ENCODE data around the gene INSIG1. TPM values are rescaled to one million over a fixed set of nuclear protein-coding genes. Genes with fewer than 3 reads are reported as not detected.

INSIG1 gene
- total RNA-seq, 1 donor from 2014 or later: 90.7 TPM

DNA sequence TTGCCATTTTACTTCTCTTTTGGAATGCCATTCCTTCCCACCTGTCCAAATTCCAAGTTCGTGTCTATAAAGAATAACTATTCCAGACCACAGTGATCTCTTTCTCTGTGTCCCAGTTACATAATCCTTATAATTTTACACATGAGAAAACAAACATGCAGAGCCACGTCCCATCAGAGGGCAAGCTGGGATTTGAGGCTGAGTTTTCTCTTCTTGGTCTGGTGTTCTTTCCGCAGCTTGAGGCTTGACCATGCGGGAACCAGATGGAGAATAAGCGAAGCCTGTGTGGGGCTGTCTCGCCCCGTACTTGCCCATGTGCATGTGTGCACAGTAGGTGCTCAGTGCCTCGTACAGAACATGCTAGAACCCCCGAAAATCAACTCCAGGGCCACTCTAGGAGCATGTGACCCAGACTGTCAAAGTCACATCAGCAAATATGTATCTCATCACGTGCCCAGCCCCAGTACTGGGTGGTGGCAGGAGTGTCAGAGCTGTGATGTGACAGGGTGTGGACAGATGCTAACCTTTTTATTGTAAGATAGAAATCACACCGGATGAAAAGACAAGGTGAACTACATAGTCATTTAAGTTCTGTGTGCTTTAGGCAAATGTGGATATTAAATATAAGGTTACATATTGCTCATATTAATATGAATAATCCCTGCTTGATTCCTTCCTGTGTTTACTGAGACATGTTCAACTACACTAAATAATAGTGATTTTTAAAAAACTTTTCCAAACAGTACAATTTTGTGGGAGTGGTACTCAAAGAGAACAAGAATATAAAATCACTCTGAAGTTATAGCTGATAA, 3.2 kb downstream of the INSIG1 start:
- H3K9me3 ChIP-seq: no peaks in the 10 kb centered on the region
- H3K27me3 ChIP-seq: no peaks in the 10 kb centered on the region
- H3K4me3 ChIP-seq: peak overlapping the region; percentile 91
- intact Hi-C loops (cut with DNase I): no loop called here
- H3K4me1 ChIP-seq: peaks cover 14% of the 10 kb centered on the region
- no peak for ATAC-seq
- DNase-seq: no peak
- H3K27ac ChIP-seq: no peak overlapping the region
- H3K36me3 ChIP-seq: peaks cover 47% of the 10 kb centered on the region
- TF ChIP-seq, protein P1, sequence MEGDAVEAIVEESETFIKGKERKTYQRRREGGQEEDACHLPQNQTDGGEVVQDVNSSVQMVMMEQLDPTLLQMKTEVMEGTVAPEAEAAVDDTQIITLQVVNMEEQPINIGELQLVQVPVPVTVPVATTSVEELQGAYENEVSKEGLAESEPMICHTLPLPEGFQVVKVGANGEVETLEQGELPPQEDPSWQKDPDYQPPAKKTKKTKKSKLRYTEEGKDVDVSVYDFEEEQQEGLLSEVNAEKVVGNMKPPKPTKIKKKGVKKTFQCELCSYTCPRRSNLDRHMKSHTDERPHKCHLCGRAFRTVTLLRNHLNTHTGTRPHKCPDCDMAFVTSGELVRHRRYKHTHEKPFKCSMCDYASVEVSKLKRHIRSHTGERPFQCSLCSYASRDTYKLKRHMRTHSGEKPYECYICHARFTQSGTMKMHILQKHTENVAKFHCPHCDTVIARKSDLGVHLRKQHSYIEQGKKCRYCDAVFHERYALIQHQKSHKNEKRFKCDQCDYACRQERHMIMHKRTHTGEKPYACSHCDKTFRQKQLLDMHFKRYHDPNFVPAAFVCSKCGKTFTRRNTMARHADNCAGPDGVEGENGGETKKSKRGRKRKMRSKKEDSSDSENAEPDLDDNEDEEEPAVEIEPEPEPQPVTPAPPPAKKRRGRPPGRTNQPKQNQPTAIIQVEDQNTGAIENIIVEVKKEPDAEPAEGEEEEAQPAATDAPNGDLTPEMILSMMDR (IDR thresholded peaks at IDR 0.05): no peak

DNA sequence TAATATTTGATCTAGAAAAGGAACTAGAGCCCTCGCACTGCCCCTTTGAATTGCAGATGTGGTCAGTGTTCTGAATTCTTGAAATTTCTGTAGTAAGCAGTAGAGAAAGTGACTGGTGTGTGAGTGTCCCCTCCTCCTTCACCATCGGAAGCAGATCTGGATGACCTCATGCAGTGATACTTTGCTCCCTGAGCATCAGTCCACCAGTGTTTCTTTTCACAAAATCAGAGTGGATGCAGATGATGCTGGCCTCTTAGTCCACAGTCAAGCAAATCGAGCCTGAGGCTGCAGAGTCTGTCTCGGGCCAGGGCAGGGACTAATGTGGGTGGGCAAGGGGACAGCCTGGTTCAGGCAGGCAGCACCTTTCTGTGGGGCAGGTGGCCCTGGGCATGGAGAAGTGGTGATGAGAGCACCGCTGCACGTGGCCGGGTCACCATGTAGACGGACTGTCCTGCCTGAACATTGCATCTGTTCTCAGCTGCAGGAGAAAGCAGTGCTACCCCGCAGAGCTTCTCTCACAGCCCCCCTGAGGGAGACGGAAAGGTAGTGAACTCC, 5.4 kb downstream of the INSIG1 start:
- TF ChIP-seq, protein P1 (IDR thresholded peaks at IDR 0.05): no peak

DNA sequence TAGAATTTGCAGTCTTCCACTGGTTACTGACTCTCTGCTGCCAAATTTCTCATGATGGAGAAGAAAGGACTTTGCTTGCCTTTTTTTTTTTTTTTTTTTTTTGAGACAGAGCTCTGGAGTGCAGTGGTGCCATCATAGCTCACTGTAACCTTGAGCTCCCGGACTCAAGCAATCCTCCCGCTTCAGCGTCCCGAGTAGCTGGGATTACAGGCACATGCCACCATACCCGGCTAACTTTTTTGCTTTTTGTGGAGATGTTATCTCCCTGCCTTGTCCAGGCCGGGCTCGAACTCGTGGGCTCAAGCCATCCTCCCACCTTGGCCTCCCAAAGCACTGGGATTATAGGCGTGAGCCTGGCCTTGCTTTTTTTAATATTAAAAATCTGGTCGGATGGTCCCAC, 6.2 kb downstream of the INSIG1 start:
- no peak for ATAC-seq

More for the DNA sequence above, 5.4 kb downstream of the INSIG1 start:
- Histone ChIP-seq H3K4me3 (no peak overlapping the region), H3K36me3 (peaks cover 65% of the 10 kb centered on the region), H3K4me1 (peaks cover 14% of the 10 kb centered on the region), H3K27me3 (no peaks in the 10 kb centered on the region), H3K27ac (no peak overlapping the region), H3K9me3 (no peaks in the 10 kb centered on the region)
- DNase-seq: no peak
- intact Hi-C loops (cut with DNase I): no loop called here
- ATAC-seq: no peak

DNA sequence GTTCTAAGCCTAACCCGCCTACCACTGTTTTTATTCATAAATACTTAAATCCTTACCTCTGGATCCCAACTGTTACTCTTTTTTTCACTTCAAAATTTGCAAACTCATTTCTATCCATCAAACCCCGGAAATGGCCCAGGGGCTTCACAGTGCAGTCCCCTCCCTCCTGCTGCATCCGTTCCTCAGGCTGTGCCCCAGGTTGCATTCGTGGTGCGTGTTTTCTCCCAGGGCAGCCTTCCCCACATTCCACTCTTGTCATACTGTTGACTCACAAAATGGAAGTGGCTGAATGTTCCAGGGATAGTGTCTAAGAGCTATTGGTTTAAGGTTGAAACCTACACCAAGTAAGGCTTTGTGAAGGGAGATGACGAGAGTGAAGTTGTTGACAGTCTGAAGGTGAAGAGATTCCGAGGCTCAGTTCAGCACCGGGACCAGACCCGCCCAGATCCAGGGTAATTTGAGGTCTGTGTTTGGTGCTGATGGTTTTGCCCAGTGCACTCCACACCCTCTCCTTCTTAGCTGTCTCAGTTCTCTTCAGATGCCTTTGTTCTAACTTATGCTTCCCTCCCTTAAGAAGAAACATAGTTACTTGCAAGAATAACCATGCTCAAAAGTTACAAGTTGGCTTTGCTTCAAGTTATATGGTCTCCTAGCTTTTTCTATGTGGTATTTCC, 7.7 kb downstream of the INSIG1 start:
- TF ChIP-seq, protein P1 (IDR thresholded peaks at IDR 0.05): no peak
- DNase-seq (no peak), ATAC-seq (peak; percentile 69)
- H3K27me3 ChIP-seq: no peaks in the 10 kb centered on the region
- peaks cover 85% of the 10 kb centered on the region for H3K36me3 ChIP-seq
- H3K4me3 ChIP-seq: no peak overlapping the region
- H3K4me1 ChIP-seq: peaks cover 3% of the 10 kb centered on the region
- H3K27ac ChIP-seq: no peak overlapping the region
- H3K9me3 ChIP-seq: no peaks in the 10 kb centered on the region
- intact Hi-C loops (cut with DNase I): no loop called here

More for the DNA sequence above, 6.2 kb downstream of the INSIG1 start:
- Histone ChIP-seq H3K9me3 (no peaks in the 10 kb centered on the region), H3K36me3 (peaks cover 73% of the 10 kb centered on the region), H3K4me1 (peaks cover 14% of the 10 kb centered on the region), H3K27ac (no peak overlapping the region), H3K27me3 (no peaks in the 10 kb centered on the region), H3K4me3 (no peak overlapping the region)
- intact Hi-C loops (cut with DNase I): no loop called here
- TF ChIP-seq, protein P1 (IDR thresholded peaks at IDR 0.05): no peak
- no peak for DNase-seq

DNA sequence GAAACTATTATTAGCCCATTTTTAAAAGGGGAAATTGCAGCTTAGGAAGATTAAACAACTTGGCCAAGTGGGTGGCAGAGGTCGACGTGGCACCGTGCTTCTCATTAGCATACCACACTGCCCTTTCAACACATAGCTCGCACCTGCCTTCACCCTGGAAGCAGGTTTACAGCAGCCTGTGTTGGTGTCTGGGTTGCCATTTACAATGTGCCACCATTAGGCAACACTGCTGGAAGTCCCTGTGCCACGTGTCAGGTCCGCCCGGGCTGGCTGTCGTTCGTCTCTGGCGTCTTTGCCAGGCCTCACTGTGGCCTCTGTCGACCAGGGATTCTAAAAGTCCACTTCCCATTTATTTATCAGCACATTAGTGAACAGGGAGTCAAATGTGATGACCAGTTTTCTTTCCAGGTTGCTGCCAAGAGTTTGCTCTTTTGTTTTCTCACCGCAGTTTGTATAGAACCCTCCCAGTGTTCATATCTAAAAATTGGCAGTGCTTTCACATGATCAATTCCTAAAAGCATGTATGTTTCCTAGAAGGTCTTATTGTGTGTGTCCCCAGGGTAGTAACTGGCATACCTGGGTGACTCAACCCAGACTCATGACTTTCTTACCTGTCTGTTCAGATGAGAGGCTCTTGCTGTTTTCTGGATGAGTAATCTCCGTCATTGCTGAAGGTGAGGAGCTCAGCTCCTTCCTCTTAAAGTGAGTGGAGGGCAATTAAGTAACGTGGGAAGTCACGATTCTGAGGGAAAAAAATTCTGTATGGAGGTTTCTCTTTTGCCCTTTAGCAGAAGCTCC, 9.2 kb downstream of the INSIG1 start:
- intact Hi-C loops (cut with DNase I): no loop called here
- peaks cover 76% of the 10 kb centered on the region for H3K36me3 ChIP-seq
- H3K4me1 ChIP-seq: no peaks in the 10 kb centered on the region
- no peak for DNase-seq
- TF ChIP-seq, protein P1 (IDR thresholded peaks at IDR 0.05): no peak
- no peak overlapping the region for H3K27ac ChIP-seq
- no peaks in the 10 kb centered on the region for H3K27me3 ChIP-seq
- ATAC-seq: no peak
- H3K9me3 ChIP-seq: no peaks in the 10 kb centered on the region
- H3K4me3 ChIP-seq: no peak overlapping the region

Measured in upper lobe of right lung (tissue), 1 donor.